WTC11 (cell line): ENCODE results near the gene C17orf113. TPM values are rescaled to one million over a fixed set of nuclear protein-coding genes. Genes with fewer than 3 reads are reported as not detected.

Experiments
- ATAC-seq: fragments of 200-7000 bp; cut with Tn5 transposase; 2 replicates; pipeline ENCODE4 v1.10.0; 2021; ENCODE audit warnings: mild to moderate bottlenecking, moderate library complexity
- CTCF ChIA-PET: fragments of 300-600 bp; sonication (Branson Sonifier 250); formaldehyde crosslinking; loops from one replicate; lab custom pipeline; 2021; ENCODE audit warnings: antibody characterized with exemption; lab: Charles Lee
- POLR2A ChIA-PET: fragments of 350-600 bp; sonication (Branson Sonifier 250); formaldehyde crosslinking; loops from one replicate; lab custom pipeline; 2021; ENCODE audit warnings: antibody characterized with exemption; lab: Charles Lee
- DNase-seq: peaks from one replicate; pipeline ENCODE4 v3.0.0; 2021; ENCODE audit warnings: low spot score
- H3K27ac Mint-ChIP-seq: 2 replicates; pipeline ENCODE4 v1.8.0; 2021; ENCODE audit warnings: mixed read lengths
- H3K27me3 Mint-ChIP-seq: 2 replicates; pipeline ENCODE4 v1.8.0; 2021; ENCODE audit warnings: low read depth, mild to moderate bottlenecking, moderate library complexity, mixed read lengths
- H3K36me3 Mint-ChIP-seq: 2 replicates; pipeline ENCODE4 v1.8.0; 2021; ENCODE audit warnings: mixed read lengths
- H3K4me1 Mint-ChIP-seq: 2 replicates; pipeline ENCODE4 v1.8.0; 2022; ENCODE audit warnings: mixed read lengths
- H3K4me3 Mint-ChIP-seq: 2 replicates; pipeline ENCODE4 v1.8.0; 2021; ENCODE audit warnings: mild to moderate bottlenecking, moderate library complexity, mixed read lengths
- H3K9me3 Mint-ChIP-seq: 2 replicates; pipeline ENCODE4 v1.8.0; 2021; ENCODE audit warnings: mixed read lengths
- ATF6 ChIP-seq: sonication (generic); formaldehyde crosslinking; IDR thresholded peaks from 2 replicates; pipeline ENCODE4 v1.8.1; 2023; ENCODE audit warnings: mild to moderate bottlenecking, missing genetic modification reagents
- CTCF ChIP-seq: fragments of 200-600 bp; IDR thresholded peaks from 2 replicates; pipeline ENCODE4 v1.8.0; 2022; ENCODE audit warnings: antibody characterized with exemption
- HMGXB4 ChIP-seq: sonication (generic); formaldehyde crosslinking; IDR thresholded peaks from 2 replicates; pipeline ENCODE4 v1.8.1; 2023; ENCODE audit warnings: mild to moderate bottlenecking, moderate library complexity, missing genetic modification reagents
- JAZF1 ChIP-seq: fragments of 250-450 bp; sonication (Bioruptor Pico); IDR thresholded peaks from 2 replicates; pipeline ENCODE4 v1.9.0; 2021; ENCODE audit warnings: moderate library complexity, mild to moderate bottlenecking, inconsistent platforms
- NFE2L1 ChIP-seq: sonication (generic); formaldehyde crosslinking; IDR thresholded peaks from 2 replicates; pipeline ENCODE4 v1.8.1; 2023; ENCODE audit warnings: missing genetic modification reagents
- NR3C1 ChIP-seq: sonication (generic); formaldehyde crosslinking; conservative IDR thresholded peaks from 2 replicates; pipeline ENCODE4 v1.8.1; 2023; ENCODE audit warnings: low read depth, mild to moderate bottlenecking, missing genetic modification reagents
- SP1 ChIP-seq: sonication (generic); formaldehyde crosslinking; conservative IDR thresholded peaks from 2 replicates; pipeline ENCODE4 v1.8.1; 2022; ENCODE audit warnings: missing genetic modification reagents
- USF2 ChIP-seq: sonication (generic); formaldehyde crosslinking; IDR thresholded peaks from 2 replicates; pipeline ENCODE4 v1.8.1; 2023; ENCODE audit warnings: mild to moderate bottlenecking, missing genetic modification reagents, moderate library complexity
- ZNF263 ChIP-seq: sonication (generic); formaldehyde crosslinking; IDR thresholded peaks from 2 replicates; pipeline ENCODE4 v1.8.1; 2022; ENCODE audit warnings: low read depth, mild to moderate bottlenecking, moderate library complexity, missing genetic modification reagents
- ZNF416 ChIP-seq: fragments of 250-450 bp; sonication (Bioruptor Pico); IDR thresholded peaks from 2 replicates; pipeline ENCODE4 v1.9.0; 2021; ENCODE audit warnings: mild to moderate bottlenecking, inconsistent platforms
- total RNA-seq: library from RNA; stranded (reverse); gene quantifications from 3 replicates; pipeline ENCODE4 v1.2.3, GENCODE V29; 2021

The C17orf113 gene
- total RNA-seq, 1 experiment from 2014 or later = 1.9 TPM

- TF ChIP-seq ZNF263 (CRISPR knock-in tag) = no peak
- no peak for TF ChIP-seq NFE2L1 (CRISPR knock-in tag)
- TF ChIP-seq USF2 (CRISPR knock-in tag) = no peak
- no peak for TF ChIP-seq NR3C1 (CRISPR knock-in tag)
- no peak for TF ChIP-seq JAZF1 (CRISPR knock-in tag)
Measured at GRCh38 chr17:42000413-42001133, 49.8 kb downstream of the C17orf113 start (continued).

GRCh38 chr17:41998497-41998896 lies 51.9 kb downstream of the C17orf113 start:
- peaks cover 81% of the 10 kb centered on the region for H3K36me3 Mint-ChIP-seq
- no peaks in the 10 kb centered on the region for H3K9me3 Mint-ChIP-seq
- ChIA-PET CTCF (no interaction called here), POLR2A (no interaction called here)
- ATAC-seq = no peak
- H3K4me3 Mint-ChIP-seq = no peak overlapping the region
- no peaks in the 10 kb centered on the region; the same call in 1 of the 2 replicates for H3K27me3 Mint-ChIP-seq
- TF ChIP-seq SP1 (CRISPR knock-in tag) (no peak), HMGXB4 (CRISPR knock-in tag) (no peak), CTCF (no peak)
- no peak overlapping the region for H3K27ac Mint-ChIP-seq
- H3K4me1 Mint-ChIP-seq = no peaks in the 10 kb centered on the region
- DNase-seq = no peak

GRCh38 chr17:41996855-41997164 lies 53.6 kb downstream of the C17orf113 start:
- no peak for DNase-seq
- ChIA-PET POLR2A (no interaction called here), CTCF (interaction anchor here (1.3 kb wide), 1 partner anchor 23 kb away, joined by 4 read pairs; the partner anchor contains the start of gene NKIRAS2)
- Mint-ChIP-seq H3K9me3 (no peaks in the 10 kb centered on the region), H3K27ac (no peak overlapping the region), H3K27me3 (no peaks in the 10 kb centered on the region; the same call in 1 of the 2 replicates), H3K4me1 (no peaks in the 10 kb centered on the region), H3K36me3 (peaks cover 86% of the 10 kb centered on the region), H3K4me3 (no peak overlapping the region)
- ATAC-seq = no peak
- TF ChIP-seq ATF6 (CRISPR knock-in tag) = no peak

- no peak overlapping the region for H3K4me3 Mint-ChIP-seq
- no peak for TF ChIP-seq ZNF416 (CRISPR knock-in tag)
- TF ChIP-seq, all 79 proteins: peak for 0
- ATAC-seq = no peak
- H3K4me1 Mint-ChIP-seq = no peaks in the 10 kb centered on the region
- no peaks in the 10 kb centered on the region for H3K9me3 Mint-ChIP-seq
- ChIA-PET CTCF (interaction anchor here (0.9 kb wide), 1 partner anchor 62 kb away, joined by 3 read pairs; the partner anchor contains the start of gene ODAD4), POLR2A (no interaction called here)
- peaks cover 91% of the 10 kb centered on the region for H3K36me3 Mint-ChIP-seq
- no peak for DNase-seq
- H3K27me3 Mint-ChIP-seq = no peaks in the 10 kb centered on the region
- no peak overlapping the region for H3K27ac Mint-ChIP-seq
Measured at GRCh38 chr17:41992576-41992975, 57.8 kb downstream of the C17orf113 start.
